Measurements from ENCODE around the gene KRT15. TPM values are rescaled to one million over a fixed set of nuclear protein-coding genes. Genes with fewer than 3 reads are reported as not detected.
"Not testable (repeated sequence)": the region's sequence is repeated elsewhere in the genome, so short reads cannot be mapped to it uniquely, and the experiment has no call there.

Gene KRT15
- total RNA-seq, 1 experiment from 2014 or later, result 83.0 TPM

DNA sequence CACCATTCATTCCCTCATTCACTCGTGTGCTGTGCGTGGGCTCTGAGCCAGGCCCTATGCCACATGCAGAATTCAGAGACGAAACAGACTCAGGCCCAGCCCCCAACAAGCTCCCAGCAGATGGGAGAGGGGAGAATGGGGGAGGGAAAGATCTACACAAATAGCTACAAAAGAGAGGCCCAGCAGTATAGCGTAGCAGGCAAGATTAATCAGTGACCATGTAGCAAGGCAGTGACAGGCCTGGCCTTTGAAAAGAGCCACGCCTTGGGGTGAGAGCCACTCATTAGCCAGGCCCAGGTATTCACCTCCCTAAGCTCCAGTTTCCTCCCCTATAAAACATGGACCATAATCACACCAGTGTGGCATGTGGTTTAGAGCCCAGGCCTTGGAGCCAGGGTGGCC, 25.8 kb upstream of the KRT15 start:
- Mint-ChIP-seq H3K4me3 (ENCODE audit: low read depth, unreplicated experiment) (peak overlapping the region; percentile 28), H3K4me1 (ENCODE audit: low read depth, unreplicated experiment) (peaks cover 98% of the 10 kb centered on the region), H3K27ac (ENCODE audit: unreplicated experiment) (peak overlapping the region; percentile 56), H3K27me3 (ENCODE audit: unreplicated experiment) (no peaks in the 10 kb centered on the region), H3K36me3 (ENCODE audit: insufficient read depth, unreplicated experiment) (peaks cover 31% of the 10 kb centered on the region), H3K9me3 (ENCODE audit: low read depth, unreplicated experiment) (no peaks in the 10 kb centered on the region)
- TF ChIP-seq, protein P1, sequence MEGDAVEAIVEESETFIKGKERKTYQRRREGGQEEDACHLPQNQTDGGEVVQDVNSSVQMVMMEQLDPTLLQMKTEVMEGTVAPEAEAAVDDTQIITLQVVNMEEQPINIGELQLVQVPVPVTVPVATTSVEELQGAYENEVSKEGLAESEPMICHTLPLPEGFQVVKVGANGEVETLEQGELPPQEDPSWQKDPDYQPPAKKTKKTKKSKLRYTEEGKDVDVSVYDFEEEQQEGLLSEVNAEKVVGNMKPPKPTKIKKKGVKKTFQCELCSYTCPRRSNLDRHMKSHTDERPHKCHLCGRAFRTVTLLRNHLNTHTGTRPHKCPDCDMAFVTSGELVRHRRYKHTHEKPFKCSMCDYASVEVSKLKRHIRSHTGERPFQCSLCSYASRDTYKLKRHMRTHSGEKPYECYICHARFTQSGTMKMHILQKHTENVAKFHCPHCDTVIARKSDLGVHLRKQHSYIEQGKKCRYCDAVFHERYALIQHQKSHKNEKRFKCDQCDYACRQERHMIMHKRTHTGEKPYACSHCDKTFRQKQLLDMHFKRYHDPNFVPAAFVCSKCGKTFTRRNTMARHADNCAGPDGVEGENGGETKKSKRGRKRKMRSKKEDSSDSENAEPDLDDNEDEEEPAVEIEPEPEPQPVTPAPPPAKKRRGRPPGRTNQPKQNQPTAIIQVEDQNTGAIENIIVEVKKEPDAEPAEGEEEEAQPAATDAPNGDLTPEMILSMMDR (IDR thresholded peaks at IDR 0.05; ENCODE audit: unreplicated experiment), result no peak
- CTCF ChIA-PET, result interaction anchor here (0.7 to 7.7 kb wide), 13 partner anchors 9 to 741 kb away, joined by 3 to 471 read pairs (median 3); partner anchors contain the start of genes KRT15, KRT17 and KRT19
- no TSS peak for BruUV-seq (replicated peaks)
- intact Hi-C loops (cut with micrococcal nuclease; ENCODE audit: unreplicated experiment), result no loop called here
- DNase-seq, result peak; percentile 84

GRCh38 chr17:41542786-41543185, 24.1 kb upstream of the KRT15 start:
- CTCF ChIA-PET, result interaction anchor here (0.5 to 3.8 kb wide), 3 partner anchors 10 to 883 kb away, joined by 3 to 35 read pairs (median 4); partner anchors contain the start of gene KRT19
- H3K27ac Mint-ChIP-seq (ENCODE audit: unreplicated experiment); DNase-seq; H3K9me3 Mint-ChIP-seq (ENCODE audit: low read depth, unreplicated experiment); BruUV-seq (replicated peaks); H3K27me3 Mint-ChIP-seq (ENCODE audit: unreplicated experiment); H3K4me3 Mint-ChIP-seq (ENCODE audit: low read depth, unreplicated experiment); intact Hi-C loops (cut with micrococcal nuclease; ENCODE audit: unreplicated experiment): not testable (repeated sequence)
- peaks cover 95% of the 10 kb centered on the region for H3K4me1 Mint-ChIP-seq (ENCODE audit: low read depth, unreplicated experiment)
- H3K36me3 Mint-ChIP-seq (ENCODE audit: insufficient read depth, unreplicated experiment), result peaks cover 14% of the 10 kb centered on the region

DNA sequence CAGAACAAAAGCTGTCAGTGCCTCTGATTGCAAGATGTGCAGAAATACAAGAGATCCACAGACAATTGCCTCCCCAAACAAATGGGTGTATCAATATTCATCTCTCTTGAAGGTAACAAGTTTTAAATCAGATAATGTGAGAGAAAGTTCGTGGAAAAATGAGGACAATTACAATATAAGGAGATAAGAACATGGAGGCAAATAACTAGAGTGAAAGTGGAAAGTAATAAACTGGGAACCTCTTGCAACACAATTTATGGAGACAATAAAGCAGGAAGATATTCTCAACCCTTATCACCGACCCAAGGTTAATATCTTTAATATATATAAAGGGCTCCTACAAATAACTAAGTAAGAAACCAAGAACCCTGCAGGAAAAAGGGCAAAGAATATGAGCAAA, 23.7 kb upstream of the KRT15 start:
- no peak for DNase-seq
- TF ChIP-seq, protein P1 (IDR thresholded peaks at IDR 0.05; ENCODE audit: unreplicated experiment), result no peak
- BruUV-seq (replicated peaks), result no TSS peak
- Mint-ChIP-seq H3K9me3 (ENCODE audit: low read depth, unreplicated experiment) (no peaks in the 10 kb centered on the region), H3K4me3 (ENCODE audit: low read depth, unreplicated experiment) (no peak overlapping the region), H3K27me3 (ENCODE audit: unreplicated experiment) (no peaks in the 10 kb centered on the region), H3K36me3 (ENCODE audit: insufficient read depth, unreplicated experiment) (peaks cover 10% of the 10 kb centered on the region), H3K4me1 (ENCODE audit: low read depth, unreplicated experiment) (peaks cover 95% of the 10 kb centered on the region), H3K27ac (ENCODE audit: unreplicated experiment) (no peak overlapping the region)
- intact Hi-C loops (cut with micrococcal nuclease; ENCODE audit: unreplicated experiment), result no loop called here
- CTCF ChIA-PET, result interaction anchor here (0.7 to 3.8 kb wide), 4 partner anchors 10 to 187 kb away, joined by 3 to 35 read pairs (median 8); partner anchors contain the start of gene KRT19

DNA sequence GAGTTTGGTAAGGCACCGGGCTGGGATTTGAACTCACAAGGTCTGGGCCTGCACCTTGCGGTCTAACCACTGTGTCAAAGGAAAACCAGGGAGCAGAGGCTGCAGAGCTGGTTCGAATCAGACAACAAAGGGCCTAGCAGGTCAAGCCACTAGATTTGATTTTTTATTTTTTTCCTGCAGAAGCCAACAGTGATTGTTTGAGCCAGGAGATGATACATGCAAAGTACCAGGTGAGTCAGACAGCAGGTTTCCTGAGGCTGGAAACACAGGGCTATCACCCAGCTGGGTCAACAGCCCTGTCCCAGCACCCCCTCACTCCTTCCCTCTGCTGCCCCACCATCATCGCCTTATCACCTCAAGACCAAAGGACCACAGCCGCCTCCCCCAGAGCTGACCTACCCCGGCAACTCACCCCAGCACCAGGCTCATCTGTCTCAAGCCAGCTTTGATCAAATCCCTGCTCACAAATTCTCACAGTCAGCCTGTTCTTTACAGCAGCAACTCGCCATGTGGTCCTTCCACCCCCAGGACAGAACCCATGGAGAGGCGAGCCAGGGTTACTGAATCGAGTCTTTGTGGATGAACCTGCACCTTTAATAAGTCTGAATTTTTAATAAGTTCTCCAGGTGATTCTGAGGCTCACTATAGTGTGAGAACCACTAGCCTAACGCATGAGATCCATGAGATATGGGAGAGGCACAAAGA, 22.4 kb upstream of the KRT15 start:
- BruUV-seq (replicated peaks), result no TSS peak
- no peaks in the 10 kb centered on the region for H3K27me3 Mint-ChIP-seq (ENCODE audit: unreplicated experiment)
- peaks cover 95% of the 10 kb centered on the region for H3K4me1 Mint-ChIP-seq (ENCODE audit: low read depth, unreplicated experiment)
- no peaks in the 10 kb centered on the region for H3K9me3 Mint-ChIP-seq (ENCODE audit: low read depth, unreplicated experiment)
- intact Hi-C loops (cut with micrococcal nuclease; ENCODE audit: unreplicated experiment), result no loop called here
- peak overlapping the region; percentile 80 for H3K27ac Mint-ChIP-seq (ENCODE audit: unreplicated experiment)
- H3K36me3 Mint-ChIP-seq (ENCODE audit: insufficient read depth, unreplicated experiment), result peaks cover 5% of the 10 kb centered on the region
- TF ChIP-seq, protein P1 (IDR thresholded peaks at IDR 0.05; ENCODE audit: unreplicated experiment), result no peak
- DNase-seq, result peak; percentile 56
- CTCF ChIA-PET, result interaction anchor here (0.6 to 3.8 kb wide), 6 partner anchors 8 to 619 kb away, joined by 3 to 35 read pairs (median 9); partner anchors contain the start of gene KRT19
- no peak overlapping the region for H3K4me3 Mint-ChIP-seq (ENCODE audit: low read depth, unreplicated experiment)
